ENCODE results near the gene PCDHGA5.
"Not testable (repeated sequence)": the region's sequence is repeated elsewhere in the genome, so short reads cannot be mapped to it uniquely, and the experiment has no call there.

The PCDHGA5 gene

DNA sequence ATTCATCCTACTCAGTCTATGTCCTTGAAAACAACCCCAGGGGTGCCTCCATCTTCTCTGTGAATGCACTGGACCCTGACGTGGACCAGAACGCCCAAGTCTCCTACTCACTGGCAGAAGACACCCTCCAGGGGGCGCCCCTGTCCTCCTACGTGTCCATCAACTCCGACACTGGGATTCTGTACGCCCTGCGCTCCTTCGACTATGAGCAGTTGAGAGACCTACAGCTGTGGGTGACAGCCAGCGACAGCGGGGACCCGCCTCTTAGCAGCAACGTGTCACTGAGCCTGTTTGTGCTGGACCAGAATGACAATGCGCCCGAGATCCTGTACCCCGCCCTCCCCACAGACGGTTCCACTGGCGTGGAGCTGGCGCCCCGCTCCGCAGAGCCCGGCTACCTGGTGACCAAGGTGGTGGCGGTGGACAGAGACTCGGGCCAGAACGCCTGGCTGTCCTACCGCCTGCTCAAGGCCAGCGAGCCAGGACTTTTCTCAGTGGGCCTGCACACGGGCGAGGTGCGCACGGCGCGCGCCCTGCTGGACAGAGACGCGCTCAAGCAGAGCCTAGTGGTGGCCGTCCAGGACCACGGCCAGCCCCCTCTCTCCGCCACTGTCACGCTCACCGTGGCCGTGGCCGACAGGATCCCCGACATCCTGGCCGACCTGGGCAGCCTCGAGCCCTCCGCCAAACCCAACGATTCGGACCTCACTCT lies 11.6 kb downstream of the PCDHGA5 start:
- peaks cover 34 to 39% of the 10 kb centered on the region in 2 donors for H3K9me3 ChIP-seq (replicated peaks in 1 of 2; ENCODE audit: control insufficient read depth in 2 of 2, insufficient read depth in 1 of 2, low read depth in 1 of 2, low read length in 2 of 2)
- WGBS, 2 donors (ENCODE audit: extremely low coverage in 2 of 2, insufficient read length in 2 of 2, insufficient replicate concordance in 1 of 2): no CpG with 5 or more reads among the region's 48 CpGs
- not testable (repeated sequence) for H4K8ac ChIP-seq (ENCODE audit: low read depth, low read length); H3K79me1 ChIP-seq (ENCODE audit: low read depth, low read length); H2BK12ac ChIP-seq (ENCODE audit: low read length); H3K9ac ChIP-seq (ENCODE audit: low read depth, low read length, poor library complexity); H3K18ac ChIP-seq (ENCODE audit: low read length); H3K4me1 ChIP-seq (ENCODE audit: control insufficient read depth in 2 of 2, insufficient read depth in 1 of 2, low read depth in 1 of 2, low read length in 2 of 2); H3K36me3 ChIP-seq (replicated peaks in 1 of 2; ENCODE audit: control insufficient read depth in 2 of 2, insufficient read depth in 2 of 2, low read length in 2 of 2); H2BK5ac ChIP-seq (ENCODE audit: low read length); H2BK15ac ChIP-seq (ENCODE audit: low read length); H3K14ac ChIP-seq (ENCODE audit: low read length); H3K27me3 ChIP-seq (ENCODE audit: control insufficient read depth in 3 of 3, insufficient read depth in 3 of 3, low read depth in 1 of 3, low read length in 3 of 3); H3K4me3 ChIP-seq (ENCODE audit: low read length in 2 of 2); DNase-seq (ENCODE audit: low spot score); H3K4ac ChIP-seq (ENCODE audit: low read length); H4K91ac ChIP-seq (ENCODE audit: low read depth, low read length, poor library complexity); H2AFZ ChIP-seq (ENCODE audit: low read length); H2AK5ac ChIP-seq (ENCODE audit: low read depth, low read length); H3K4me2 ChIP-seq (ENCODE audit: insufficient read depth, low read length, poor library complexity, severe bottlenecking); H3K23ac ChIP-seq (ENCODE audit: low read depth, low read length, poor library complexity); H2BK120ac ChIP-seq (ENCODE audit: low read depth, low read length); H3K27ac ChIP-seq (replicated peaks; ENCODE audit: low read length)

DNA sequence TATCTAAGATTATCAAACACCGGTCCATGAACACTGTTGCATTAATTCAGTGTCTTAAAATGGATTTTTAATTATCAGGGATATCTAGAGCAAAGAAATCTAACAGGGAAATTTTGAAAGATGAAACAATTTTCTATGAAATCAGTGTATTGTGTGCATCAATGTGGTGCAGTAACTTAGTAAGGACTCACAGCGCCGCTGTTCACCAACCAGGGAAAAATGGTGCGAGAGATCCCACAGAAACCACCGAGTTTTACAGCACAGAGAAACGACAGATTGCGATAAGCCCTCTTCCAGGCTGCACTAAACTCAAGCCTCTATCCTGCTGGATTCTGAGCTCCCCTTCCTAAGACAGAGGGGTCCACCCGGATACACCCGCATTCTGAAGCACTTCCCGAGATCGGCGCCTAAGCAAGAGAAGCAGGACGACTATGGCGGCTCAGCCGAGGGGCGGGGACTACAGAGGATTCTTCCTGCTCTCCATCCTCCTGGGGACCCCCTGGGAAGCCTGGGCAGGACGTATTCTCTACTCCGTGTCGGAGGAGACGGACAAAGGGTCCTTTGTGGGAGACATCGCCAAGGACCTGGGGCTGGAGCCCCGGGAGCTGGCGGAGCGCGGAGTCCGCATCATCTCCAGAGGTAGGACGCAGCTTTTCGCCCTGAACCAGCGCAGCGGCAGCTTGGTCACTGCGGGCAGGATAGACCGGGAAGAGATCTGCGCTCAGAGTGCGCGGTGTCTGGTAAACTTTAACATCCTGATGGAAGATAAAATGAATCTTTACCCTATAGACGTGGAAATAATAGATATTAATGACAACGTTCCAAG lies 18.7 kb downstream of the PCDHGA5 start, which contains the start of gene PCDHGA7:
Gene PCDHGA7, plus strand, starts transcription at position 274 of the 826 bp plus-strand sequence. Its CDS starts 158 bp downstream, at position 432.
- Histone ChIP-seq H4K91ac (ENCODE audit: low read depth, low read length, poor library complexity) (no peak within 1 kb of the TSS), H3K4me2 (ENCODE audit: insufficient read depth, low read length, poor library complexity, severe bottlenecking) (no peak within 1 kb of the TSS), H3K18ac (ENCODE audit: low read length) (no peak within 1 kb of the TSS), H3K9me3 (replicated peaks in 1 of 2; ENCODE audit: control insufficient read depth in 2 of 2, insufficient read depth in 1 of 2, low read depth in 1 of 2, low read length in 2 of 2) (peaks cover 17 to 27% of the 10 kb centered on the region in 2 donors), H2BK15ac (ENCODE audit: low read length) (no peak within 1 kb of the TSS), H2BK12ac (ENCODE audit: low read length) (no peak within 1 kb of the TSS), H3K4ac (ENCODE audit: low read length) (no peak within 1 kb of the TSS), H3K23ac (ENCODE audit: low read depth, low read length, poor library complexity) (no peak within 1 kb of the TSS), H3K79me1 (ENCODE audit: low read depth, low read length) (no peaks in the 10 kb centered on the region), H4K8ac (ENCODE audit: low read depth, low read length) (no peak within 1 kb of the TSS), H2BK120ac (ENCODE audit: low read depth, low read length) (no peak within 1 kb of the TSS), H2AK5ac (ENCODE audit: low read depth, low read length) (no peak within 1 kb of the TSS), H3K27me3 (ENCODE audit: control insufficient read depth in 3 of 3, insufficient read depth in 3 of 3, low read depth in 1 of 3, low read length in 3 of 3) (no peaks in the 10 kb centered on the region), H3K9ac (ENCODE audit: low read depth, low read length, poor library complexity) (peak within 1 kb of the TSS; percentile 22), H3K4me1 (ENCODE audit: control insufficient read depth in 2 of 2, insufficient read depth in 1 of 2, low read depth in 1 of 2, low read length in 2 of 2) (no peaks in the 10 kb centered on the region), H3K36me3 (replicated peaks in 1 of 2; ENCODE audit: control insufficient read depth in 2 of 2, insufficient read depth in 2 of 2, low read length in 2 of 2) (no peaks in the 10 kb centered on the region), H2AFZ (ENCODE audit: low read length) (no peak within 1 kb of the TSS), H3K4me3 (ENCODE audit: low read length in 2 of 2) (no peak within 1 kb of the TSS), H3K14ac (ENCODE audit: low read length) (no peak within 1 kb of the TSS), H2BK5ac (ENCODE audit: low read length) (peak within 1 kb of the TSS; percentile 24), H3K27ac (replicated peaks; ENCODE audit: low read length) (no peak within 1 kb of the TSS)
- no peak for DNase-seq (ENCODE audit: low spot score)
- no CpG with 5 or more reads among the region's 37 CpGs for WGBS, 2 donors (ENCODE audit: extremely low coverage in 2 of 2, insufficient read length in 2 of 2, insufficient replicate concordance in 1 of 2)

DNA sequence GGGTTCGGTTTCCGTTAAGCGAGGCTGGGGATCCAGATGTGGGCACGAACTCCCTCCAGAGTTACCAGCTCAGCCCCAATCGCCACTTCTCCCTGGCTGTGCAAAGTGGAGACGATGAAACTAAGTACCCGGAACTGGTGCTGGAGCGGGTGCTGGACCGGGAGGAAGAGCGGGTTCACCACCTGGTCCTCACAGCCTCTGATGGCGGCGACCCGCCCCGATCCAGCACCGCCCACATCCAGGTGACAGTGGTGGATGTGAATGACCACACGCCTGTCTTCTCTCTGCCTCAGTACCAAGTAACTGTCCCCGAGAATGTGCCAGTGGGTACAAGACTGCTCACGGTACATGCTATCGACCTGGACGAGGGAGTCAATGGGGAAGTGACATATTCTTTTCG lies 19.4 kb downstream of the PCDHGA5 start:
- Histone ChIP-seq H2AFZ (ENCODE audit: low read length) (no peak overlapping the region), H2BK120ac (ENCODE audit: low read depth, low read length) (no peak overlapping the region), H3K9ac (ENCODE audit: low read depth, low read length, poor library complexity) (peak overlapping the region; percentile 22), H3K23ac (ENCODE audit: low read depth, low read length, poor library complexity) (no peak overlapping the region), H3K27me3 (ENCODE audit: control insufficient read depth in 3 of 3, insufficient read depth in 3 of 3, low read depth in 1 of 3, low read length in 3 of 3) (no peaks in the 10 kb centered on the region), H4K91ac (ENCODE audit: low read depth, low read length, poor library complexity) (no peak overlapping the region), H3K9me3 (replicated peaks in 1 of 2; ENCODE audit: control insufficient read depth in 2 of 2, insufficient read depth in 1 of 2, low read depth in 1 of 2, low read length in 2 of 2) (peaks cover 20 to 30% of the 10 kb centered on the region in 2 donors), H3K4me3 (ENCODE audit: low read length in 2 of 2) (no peak overlapping the region), H3K4me1 (ENCODE audit: control insufficient read depth in 2 of 2, insufficient read depth in 1 of 2, low read depth in 1 of 2, low read length in 2 of 2) (no peaks in the 10 kb centered on the region), H3K4ac (ENCODE audit: low read length) (no peak overlapping the region), H2BK12ac (ENCODE audit: low read length) (no peak overlapping the region), H3K27ac (replicated peaks; ENCODE audit: low read length) (no peak overlapping the region), H2AK5ac (ENCODE audit: low read depth, low read length) (no peak overlapping the region), H2BK15ac (ENCODE audit: low read length) (no peak overlapping the region), H3K4me2 (ENCODE audit: insufficient read depth, low read length, poor library complexity, severe bottlenecking) (no peak overlapping the region), H3K36me3 (replicated peaks in 1 of 2; ENCODE audit: control insufficient read depth in 2 of 2, insufficient read depth in 2 of 2, low read length in 2 of 2) (no peaks in the 10 kb centered on the region), H3K18ac (ENCODE audit: low read length) (no peak overlapping the region), H4K8ac (ENCODE audit: low read depth, low read length) (no peak overlapping the region), H3K79me1 (ENCODE audit: low read depth, low read length) (peaks cover under 1% of the 10 kb centered on the region), H3K14ac (ENCODE audit: low read length) (no peak overlapping the region), H2BK5ac (ENCODE audit: low read length) (peak overlapping the region; percentile 24)
- WGBS, 2 donors (ENCODE audit: extremely low coverage in 2 of 2, insufficient read length in 2 of 2, insufficient replicate concordance in 1 of 2): no CpG with 5 or more reads among the region's 21 CpGs
- no peak for DNase-seq (ENCODE audit: low spot score)

Measured in neuronal stem cell (in vitro differentiated cells).